Measurements from ENCODE around the gene LOC101059915.
"Not testable (repeated sequence)": the region's sequence is repeated elsewhere in the genome, so short reads cannot be mapped to it uniquely, and the experiment has no call there.

Gene LOC101059915

DNA sequence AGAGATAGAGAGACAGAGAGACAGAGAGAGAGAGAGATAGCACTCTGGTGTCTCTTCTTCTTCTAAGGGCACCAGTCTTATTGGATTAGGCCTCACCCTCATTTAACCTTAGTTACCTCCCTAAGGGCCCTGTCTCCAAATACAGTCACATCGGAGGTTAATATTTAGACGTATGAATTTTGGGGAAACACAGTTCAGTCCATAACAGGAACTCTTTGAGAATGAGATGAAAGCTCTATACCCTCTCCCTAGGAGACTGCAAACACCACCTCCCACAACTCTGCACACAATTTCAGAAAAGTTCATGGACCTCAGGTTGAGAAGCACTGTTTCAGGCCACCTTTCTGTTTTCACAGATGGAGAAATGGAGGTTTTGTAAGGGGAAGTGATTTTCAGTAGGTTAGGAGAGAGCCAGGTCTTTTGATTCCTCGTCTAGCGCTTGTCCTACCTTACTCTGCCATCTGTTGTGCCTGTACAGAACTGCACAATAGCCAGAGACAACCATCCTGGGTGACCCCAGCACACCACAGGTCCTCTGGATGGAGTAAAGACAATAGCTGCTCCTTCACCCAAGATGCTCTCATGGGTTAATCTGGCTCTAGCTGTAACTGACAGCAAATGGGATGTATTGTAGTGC is 16.9 kb upstream of the LOC101059915 start:
- Histone ChIP-seq H3K9ac (ENCODE audit: low read depth, low read length) (no peak overlapping the region), H3K9me3 (replicated peaks; ENCODE audit: low read length) (no peaks in the 10 kb centered on the region), H3K4me3 (ENCODE audit: low read length) (no peak overlapping the region), H3K27me3 (ENCODE audit: control insufficient read depth, insufficient read depth, low read length) (no peaks in the 10 kb centered on the region), H3K4me1 (ENCODE audit: control insufficient read depth, insufficient read depth, low read length) (no peaks in the 10 kb centered on the region), H3K4me2 (ENCODE audit: low read length) (no peak overlapping the region), H3K36me3 (ENCODE audit: insufficient read depth, low read length) (no peaks in the 10 kb centered on the region)

DNA sequence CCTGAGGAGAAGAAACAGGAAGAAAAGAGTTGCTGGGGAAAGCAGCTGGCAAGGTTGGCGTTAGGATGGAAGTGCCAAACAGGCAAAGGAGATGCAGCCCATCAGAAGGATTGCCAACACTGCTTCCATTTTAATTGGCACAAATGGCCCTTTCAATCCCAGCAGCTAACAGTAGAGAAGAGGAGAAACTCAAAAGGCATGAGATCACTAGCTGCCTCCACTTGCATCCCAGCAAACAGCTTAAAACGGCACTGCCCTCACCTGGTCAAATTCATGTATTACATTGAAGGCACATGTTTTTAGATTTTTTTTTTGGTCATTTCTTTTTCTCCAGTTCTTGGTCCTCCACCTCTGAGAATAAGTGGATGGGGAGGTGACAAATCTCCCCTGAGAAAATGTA is 14.9 kb upstream of the LOC101059915 start:
- no peak overlapping the region for H3K4me3 ChIP-seq (ENCODE audit: low read length)
- H3K9me3 ChIP-seq (replicated peaks; ENCODE audit: low read length), result no peaks in the 10 kb centered on the region
- H3K27me3 ChIP-seq (ENCODE audit: control insufficient read depth, insufficient read depth, low read length), result no peaks in the 10 kb centered on the region
- H3K36me3 ChIP-seq (ENCODE audit: insufficient read depth, low read length), result no peaks in the 10 kb centered on the region
- no peak overlapping the region for H3K9ac ChIP-seq (ENCODE audit: low read depth, low read length)
- no peak overlapping the region for H3K4me2 ChIP-seq (ENCODE audit: low read length)
- H3K4me1 ChIP-seq (ENCODE audit: control insufficient read depth, insufficient read depth, low read length), result no peaks in the 10 kb centered on the region

DNA sequence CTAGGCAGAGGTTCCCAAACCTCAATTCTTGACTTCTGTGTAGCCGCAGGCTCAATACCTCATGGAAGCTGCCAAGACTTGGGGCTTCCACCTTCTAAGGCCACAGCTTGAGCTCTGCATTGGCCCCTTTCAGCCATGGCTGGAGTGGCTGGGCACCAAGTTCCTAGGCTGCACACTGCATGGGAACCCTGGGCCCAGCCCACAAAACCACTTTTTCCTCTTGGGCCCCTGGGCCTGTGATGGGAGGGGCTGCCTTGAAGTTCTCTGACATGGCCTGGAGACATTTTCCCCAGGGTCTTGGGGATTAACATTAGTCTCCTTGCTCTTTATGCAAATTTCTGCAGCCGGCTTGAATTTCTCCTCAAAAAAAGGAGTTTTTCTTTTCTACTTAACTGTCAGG is 14.0 kb upstream of the LOC101059915 start:
- H3K4me2 ChIP-seq (ENCODE audit: low read length), result no peak overlapping the region

DNA sequence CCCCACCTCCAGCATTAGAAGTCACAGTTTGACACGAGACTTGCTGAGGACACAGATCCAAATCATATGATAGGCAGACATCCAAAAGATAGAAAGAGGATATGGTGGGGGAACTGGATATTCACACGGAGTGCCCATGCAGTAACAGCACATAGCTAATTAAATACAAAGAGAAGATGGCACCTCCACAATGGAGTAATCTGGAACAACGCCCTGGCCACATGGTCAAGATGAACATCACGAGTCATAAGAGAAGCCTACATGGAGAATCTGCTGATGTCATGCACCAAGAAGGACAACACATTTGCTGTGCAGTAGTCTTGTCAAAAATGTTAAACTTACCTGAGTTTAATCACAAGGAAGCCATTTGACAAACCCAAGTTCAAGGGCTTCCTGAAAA is 10.1 kb upstream of the LOC101059915 start:
- no peaks in the 10 kb centered on the region for H3K27me3 ChIP-seq (ENCODE audit: control insufficient read depth, insufficient read depth, low read length)
- H3K9me3 ChIP-seq (replicated peaks; ENCODE audit: low read length), result no peaks in the 10 kb centered on the region
- H3K9ac ChIP-seq (ENCODE audit: low read depth, low read length), result no peak overlapping the region
- H3K4me2 ChIP-seq (ENCODE audit: low read length), result no peak overlapping the region
- no peaks in the 10 kb centered on the region for H3K4me1 ChIP-seq (ENCODE audit: control insufficient read depth, insufficient read depth, low read length)
- no peak overlapping the region for H3K4me3 ChIP-seq (ENCODE audit: low read length)
- H3K36me3 ChIP-seq (ENCODE audit: insufficient read depth, low read length), result no peaks in the 10 kb centered on the region

More for the DNA sequence above, 14.0 kb upstream of the LOC101059915 start:
- no peaks in the 10 kb centered on the region for H3K4me1 ChIP-seq (ENCODE audit: control insufficient read depth, insufficient read depth, low read length)
- no peaks in the 10 kb centered on the region for H3K36me3 ChIP-seq (ENCODE audit: insufficient read depth, low read length)
- H3K4me3 ChIP-seq (ENCODE audit: low read length), result no peak overlapping the region
- no peaks in the 10 kb centered on the region for H3K9me3 ChIP-seq (replicated peaks; ENCODE audit: low read length)
- H3K27me3 ChIP-seq (ENCODE audit: control insufficient read depth, insufficient read depth, low read length), result no peaks in the 10 kb centered on the region
- H3K9ac ChIP-seq (ENCODE audit: low read depth, low read length), result no peak overlapping the region

DNA sequence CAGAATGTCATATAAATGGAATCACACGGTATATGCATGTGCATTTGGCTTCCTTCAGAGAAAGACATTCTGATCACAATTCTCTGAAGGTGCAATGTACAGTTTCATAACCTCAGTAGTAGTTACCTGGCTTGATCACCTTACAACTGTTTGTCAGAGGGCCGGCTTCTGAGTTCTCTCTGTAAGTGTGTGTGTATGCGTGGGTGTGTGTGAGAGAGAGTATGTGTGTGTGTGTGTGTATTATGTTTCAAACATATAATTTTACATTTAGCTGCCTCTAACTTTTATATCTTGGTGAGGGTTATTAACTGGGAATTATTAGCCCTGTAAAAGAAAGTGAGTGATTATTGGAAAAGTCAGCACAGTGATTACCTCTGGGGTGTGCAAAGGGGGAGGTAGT is 8.0 kb upstream of the LOC101059915 start:
- Histone ChIP-seq H3K36me3 (ENCODE audit: insufficient read depth, low read length) (no peaks in the 10 kb centered on the region), H3K4me3 (ENCODE audit: low read length) (no peak overlapping the region), H3K4me2 (ENCODE audit: low read length) (no peak overlapping the region), H3K9ac (ENCODE audit: low read depth, low read length) (no peak overlapping the region), H3K4me1 (ENCODE audit: control insufficient read depth, insufficient read depth, low read length) (no peaks in the 10 kb centered on the region), H3K27me3 (ENCODE audit: control insufficient read depth, insufficient read depth, low read length) (no peaks in the 10 kb centered on the region), H3K9me3 (replicated peaks; ENCODE audit: low read length) (no peaks in the 10 kb centered on the region)

DNA sequence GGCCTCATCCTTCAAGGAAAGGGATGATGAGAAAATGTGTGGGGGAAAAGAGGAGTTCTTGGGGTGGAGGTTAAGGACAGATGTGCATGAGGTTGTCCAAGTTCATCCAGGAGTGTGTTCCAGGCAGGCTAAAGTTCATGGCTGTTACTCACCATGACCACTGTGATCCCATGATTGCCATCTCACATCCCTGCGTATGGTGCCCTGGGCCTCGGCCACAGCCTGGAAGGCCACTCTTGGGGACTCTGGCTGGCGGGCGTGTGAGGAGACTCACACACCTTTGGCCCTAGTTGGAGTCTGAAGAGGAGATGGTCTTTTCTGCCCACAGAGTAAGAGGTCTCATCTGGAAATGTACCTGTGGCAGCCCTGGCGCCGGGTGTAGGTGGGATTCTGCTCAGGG is 7.4 kb upstream of the LOC101059915 start:
- Histone ChIP-seq H3K9ac (ENCODE audit: low read depth, low read length) (no peak overlapping the region), H3K4me2 (ENCODE audit: low read length) (no peak overlapping the region), H3K4me3 (ENCODE audit: low read length) (no peak overlapping the region), H3K27me3 (ENCODE audit: control insufficient read depth, insufficient read depth, low read length) (no peaks in the 10 kb centered on the region), H3K9me3 (replicated peaks; ENCODE audit: low read length) (no peaks in the 10 kb centered on the region), H3K4me1 (ENCODE audit: control insufficient read depth, insufficient read depth, low read length) (no peaks in the 10 kb centered on the region), H3K36me3 (ENCODE audit: insufficient read depth, low read length) (no peaks in the 10 kb centered on the region)

DNA sequence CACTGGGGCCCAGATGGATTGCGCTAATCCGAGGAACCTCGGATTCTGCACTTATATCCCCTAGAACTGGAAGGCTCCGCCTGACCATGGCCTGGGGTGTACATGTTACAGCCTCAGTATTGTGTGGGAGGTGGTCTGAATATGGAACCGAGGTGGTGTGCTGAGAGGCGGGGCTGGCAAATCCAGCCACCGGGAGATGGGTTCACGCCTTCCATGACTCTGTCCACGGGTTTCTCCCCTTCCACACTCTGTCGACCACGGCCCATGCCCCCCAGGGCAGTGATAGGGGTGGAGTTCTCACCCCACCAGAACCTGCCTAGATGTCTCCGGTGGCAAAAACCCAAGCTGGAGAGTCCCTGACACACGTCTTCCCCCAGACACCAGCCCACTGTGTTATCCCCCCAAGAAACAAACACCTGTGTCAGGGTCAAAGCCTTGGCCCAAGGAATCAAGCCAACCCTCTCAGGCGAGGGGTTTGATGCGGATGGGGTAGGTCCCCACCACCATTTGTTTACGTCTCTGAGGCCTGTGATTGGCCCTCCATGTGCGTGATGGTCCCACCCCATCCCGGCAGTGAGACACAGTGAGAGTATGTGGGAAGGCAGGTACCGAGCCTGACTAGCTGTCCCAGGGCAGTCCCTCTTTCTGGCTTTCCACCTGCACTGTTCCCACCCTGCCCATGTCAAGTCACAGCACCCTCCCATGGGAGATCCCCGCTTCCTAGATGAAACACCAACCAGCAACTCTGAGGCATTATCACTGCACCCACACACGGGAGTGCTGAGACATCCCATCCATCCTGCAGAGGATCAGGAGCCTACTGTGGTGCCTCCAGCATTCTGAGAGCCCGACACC is 6.6 kb upstream of the LOC101059915 start:
- Histone ChIP-seq H3K4me1 (ENCODE audit: control insufficient read depth, insufficient read depth, low read length) (no peaks in the 10 kb centered on the region), H3K9me3 (replicated peaks; ENCODE audit: low read length) (no peaks in the 10 kb centered on the region), H3K4me2 (ENCODE audit: low read length) (no peak overlapping the region), H3K4me3 (ENCODE audit: low read length) (no peak overlapping the region), H3K36me3 (ENCODE audit: insufficient read depth, low read length) (no peaks in the 10 kb centered on the region), H3K9ac (ENCODE audit: low read depth, low read length) (no peak overlapping the region), H3K27me3 (ENCODE audit: control insufficient read depth, insufficient read depth, low read length) (no peaks in the 10 kb centered on the region)

DNA sequence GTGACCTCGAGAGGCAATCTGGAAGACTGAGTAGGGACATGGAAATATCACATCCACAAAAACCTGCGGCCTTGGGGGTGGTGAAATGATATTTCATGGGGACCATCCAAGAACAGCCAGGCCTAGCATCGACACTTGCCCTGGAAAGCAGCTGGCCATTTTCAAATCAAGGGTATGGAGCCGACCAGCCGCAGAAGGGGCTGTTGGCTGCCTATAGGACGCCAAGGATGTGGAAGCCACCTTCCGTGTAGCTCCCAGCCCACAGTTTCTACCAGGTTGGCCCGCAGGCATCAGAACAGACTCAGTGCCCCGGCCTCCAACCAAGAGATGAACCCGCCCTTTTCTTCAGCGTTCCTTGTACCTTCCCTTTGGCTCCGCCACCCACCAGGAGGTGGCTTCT is 5.4 kb upstream of the LOC101059915 start:
- H3K4me3 ChIP-seq (ENCODE audit: low read length), result no peak overlapping the region
- H3K27me3 ChIP-seq (ENCODE audit: control insufficient read depth, insufficient read depth, low read length), result no peaks in the 10 kb centered on the region
- H3K36me3 ChIP-seq (ENCODE audit: insufficient read depth, low read length), result no peaks in the 10 kb centered on the region

DNA sequence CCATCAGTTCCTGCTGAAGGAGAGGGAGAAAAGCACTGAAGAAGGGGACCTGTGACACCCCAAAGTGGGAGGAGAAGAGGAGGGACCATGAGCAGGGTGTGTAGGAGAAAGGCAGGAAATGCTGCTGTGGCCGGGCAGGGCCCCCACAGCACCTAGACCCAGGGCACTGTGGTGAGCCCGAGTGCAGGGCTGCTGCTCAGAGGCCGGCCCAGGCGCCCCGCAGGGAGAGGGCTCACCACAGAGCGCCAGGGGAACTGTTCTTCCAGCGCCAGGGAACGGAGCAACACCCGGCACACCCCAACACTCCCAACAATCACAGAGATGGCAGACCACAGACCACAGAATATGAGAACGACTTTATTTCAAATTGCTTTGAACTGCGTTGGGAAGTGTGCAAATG is 4.7 kb upstream of the LOC101059915 start:
- not testable (repeated sequence) for H3K36me3 ChIP-seq (ENCODE audit: insufficient read depth, low read length); H3K4me2 ChIP-seq (ENCODE audit: low read length); H3K4me3 ChIP-seq (ENCODE audit: low read length); H3K4me1 ChIP-seq (ENCODE audit: control insufficient read depth, insufficient read depth, low read length); H3K27me3 ChIP-seq (ENCODE audit: control insufficient read depth, insufficient read depth, low read length); H3K9ac ChIP-seq (ENCODE audit: low read depth, low read length); H3K9me3 ChIP-seq (replicated peaks; ENCODE audit: low read length)

More for the DNA sequence above, 5.4 kb upstream of the LOC101059915 start:
- no peaks in the 10 kb centered on the region for H3K9me3 ChIP-seq (replicated peaks; ENCODE audit: low read length)
- H3K4me1 ChIP-seq (ENCODE audit: control insufficient read depth, insufficient read depth, low read length), result no peaks in the 10 kb centered on the region
- H3K4me2 ChIP-seq (ENCODE audit: low read length), result no peak overlapping the region
- H3K9ac ChIP-seq (ENCODE audit: low read depth, low read length), result no peak overlapping the region

DNA sequence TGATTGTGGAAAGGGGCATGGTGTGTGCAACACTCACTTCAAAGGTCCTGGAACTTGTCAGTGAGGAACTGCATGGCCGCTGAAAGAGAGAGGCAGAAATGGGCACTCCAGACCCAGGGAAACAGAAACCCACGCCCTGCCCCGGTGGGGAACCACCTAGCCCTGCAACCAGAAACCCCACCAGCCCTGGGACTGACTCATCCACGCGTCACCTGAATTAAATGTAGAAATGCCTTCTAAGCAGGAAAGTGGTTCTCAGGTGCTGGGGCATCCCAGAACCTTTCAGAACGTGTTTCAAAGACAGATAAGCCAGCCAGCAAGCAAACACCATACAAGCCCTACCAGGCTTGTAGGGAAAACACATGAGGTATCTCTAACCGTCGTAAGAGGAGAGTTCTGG is 4.1 kb upstream of the LOC101059915 start:
- H3K27me3 ChIP-seq (ENCODE audit: control insufficient read depth, insufficient read depth, low read length); H3K36me3 ChIP-seq (ENCODE audit: insufficient read depth, low read length); H3K4me3 ChIP-seq (ENCODE audit: low read length); H3K4me1 ChIP-seq (ENCODE audit: control insufficient read depth, insufficient read depth, low read length); H3K9ac ChIP-seq (ENCODE audit: low read depth, low read length); H3K4me2 ChIP-seq (ENCODE audit: low read length); H3K9me3 ChIP-seq (replicated peaks; ENCODE audit: low read length): not testable (repeated sequence)

DNA sequence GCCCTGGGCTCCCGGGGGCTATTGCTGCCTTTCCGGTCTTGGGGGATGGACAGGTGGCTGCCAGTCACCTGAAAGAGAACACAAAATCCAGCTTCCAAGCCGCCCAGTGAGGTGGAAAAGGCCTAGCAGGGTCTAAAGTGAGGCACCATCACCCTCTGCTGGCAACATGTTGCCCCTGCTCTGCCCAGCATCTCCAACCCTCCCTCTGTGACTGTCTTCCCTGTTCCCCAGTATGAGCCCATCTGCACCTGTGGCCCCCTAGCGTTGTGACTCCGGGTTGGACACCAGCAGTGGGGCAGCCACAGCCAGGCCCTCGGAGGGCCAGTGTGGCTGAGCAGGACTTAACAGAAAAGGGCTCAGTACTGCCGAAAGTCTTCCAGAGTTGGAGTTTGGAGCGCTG is 3.1 kb upstream of the LOC101059915 start:
- not testable (repeated sequence) for H3K27me3 ChIP-seq (ENCODE audit: control insufficient read depth, insufficient read depth, low read length); H3K4me1 ChIP-seq (ENCODE audit: control insufficient read depth, insufficient read depth, low read length); H3K4me2 ChIP-seq (ENCODE audit: low read length); H3K9me3 ChIP-seq (replicated peaks; ENCODE audit: low read length); H3K36me3 ChIP-seq (ENCODE audit: insufficient read depth, low read length); H3K9ac ChIP-seq (ENCODE audit: low read depth, low read length); H3K4me3 ChIP-seq (ENCODE audit: low read length)

Measured in skeletal muscle satellite cell (primary cell).